ENCODE data around the gene PKD1.

DNA sequence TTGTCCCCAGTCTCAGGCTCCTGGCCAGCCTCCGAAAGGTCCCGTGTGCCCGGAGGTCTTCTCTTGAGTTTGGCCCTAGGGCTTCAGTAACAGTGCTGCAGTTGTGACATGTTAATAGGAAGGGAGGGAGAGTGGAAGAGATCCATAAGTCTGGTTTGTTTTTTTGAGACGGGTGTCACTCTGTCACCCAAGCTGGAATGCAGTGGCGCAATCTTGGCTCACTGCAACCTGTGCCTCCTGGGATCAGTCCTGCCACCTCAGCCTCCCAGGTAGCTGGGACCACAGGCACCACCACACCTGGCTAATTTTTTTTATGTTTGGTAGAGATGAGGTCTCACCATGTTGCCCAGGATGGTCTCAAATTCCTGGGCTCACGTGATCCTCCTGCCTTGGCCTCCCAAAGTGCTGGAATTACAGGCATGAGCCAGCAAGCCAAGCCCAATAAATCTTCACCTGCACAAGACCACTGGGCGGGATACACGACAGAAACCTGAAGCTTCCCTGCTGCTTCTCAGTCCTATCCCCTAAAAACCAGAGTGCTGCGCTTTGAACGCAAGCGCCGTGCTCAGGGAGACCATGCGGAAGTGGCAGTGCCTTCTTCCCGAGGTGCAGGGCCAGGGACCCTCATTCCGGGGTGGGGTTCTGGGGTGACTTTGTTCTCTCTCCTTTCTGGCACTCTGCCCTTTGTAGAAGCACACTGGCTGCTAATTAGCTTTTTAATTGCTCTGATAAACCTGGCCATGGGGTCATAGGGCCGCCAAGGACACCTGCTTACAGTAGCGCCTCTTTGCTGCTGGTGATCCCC lies 30.8 kb upstream of the PKD1 start:
- TF ChIP-seq CTCF (IDR thresholded peaks at IDR 0.05) (no peak), POLR2A (IDR thresholded peaks at IDR 0.05) (no peak)

Data from body of pancreas (tissue), 4 donors.